ENCODE results near the gene RALGAPA2.

DNA sequence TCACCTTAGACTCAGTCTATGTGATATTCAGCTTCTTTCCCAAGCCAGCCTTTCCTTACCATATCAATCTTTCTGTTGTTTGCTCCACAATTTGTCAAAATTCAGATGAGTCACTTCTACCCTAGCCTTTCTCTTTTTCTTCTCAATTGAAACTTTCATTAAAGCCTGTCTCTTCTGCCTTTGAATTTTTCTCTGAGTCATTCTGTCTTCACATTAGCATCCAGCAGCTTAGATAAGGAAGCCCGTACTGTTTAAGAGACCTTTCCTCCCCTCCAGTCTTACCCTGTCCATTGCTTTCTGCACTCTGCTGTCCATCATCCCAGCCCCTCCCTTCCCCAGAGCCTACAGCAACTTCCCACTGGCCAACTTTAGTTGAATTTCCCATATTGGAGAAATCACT is 34.9 kb upstream of the RALGAPA2 start:
- TF ChIP-seq EP300 (IDR thresholded peaks at IDR 0.05) (no peak), POLR2A (IDR thresholded peaks at IDR 0.05; ENCODE audit: low read depth) (no peak), POLR2AphosphoS5 (IDR thresholded peaks at IDR 0.05) (no peak)
- TF ChIP-seq, protein P1, sequence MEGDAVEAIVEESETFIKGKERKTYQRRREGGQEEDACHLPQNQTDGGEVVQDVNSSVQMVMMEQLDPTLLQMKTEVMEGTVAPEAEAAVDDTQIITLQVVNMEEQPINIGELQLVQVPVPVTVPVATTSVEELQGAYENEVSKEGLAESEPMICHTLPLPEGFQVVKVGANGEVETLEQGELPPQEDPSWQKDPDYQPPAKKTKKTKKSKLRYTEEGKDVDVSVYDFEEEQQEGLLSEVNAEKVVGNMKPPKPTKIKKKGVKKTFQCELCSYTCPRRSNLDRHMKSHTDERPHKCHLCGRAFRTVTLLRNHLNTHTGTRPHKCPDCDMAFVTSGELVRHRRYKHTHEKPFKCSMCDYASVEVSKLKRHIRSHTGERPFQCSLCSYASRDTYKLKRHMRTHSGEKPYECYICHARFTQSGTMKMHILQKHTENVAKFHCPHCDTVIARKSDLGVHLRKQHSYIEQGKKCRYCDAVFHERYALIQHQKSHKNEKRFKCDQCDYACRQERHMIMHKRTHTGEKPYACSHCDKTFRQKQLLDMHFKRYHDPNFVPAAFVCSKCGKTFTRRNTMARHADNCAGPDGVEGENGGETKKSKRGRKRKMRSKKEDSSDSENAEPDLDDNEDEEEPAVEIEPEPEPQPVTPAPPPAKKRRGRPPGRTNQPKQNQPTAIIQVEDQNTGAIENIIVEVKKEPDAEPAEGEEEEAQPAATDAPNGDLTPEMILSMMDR (IDR thresholded peaks at IDR 0.05), result no peak

Measured in esophagus muscularis mucosa (tissue), 4 donors.